DOHH2 (cell line): Measurements from ENCODE around the gene BBX.

Source experiments
- CTCF ChIP-seq: fragments of 200-600 bp; sonication (generic); IDR thresholded peaks from one replicate; pipeline ENCODE4 v1.5.1; 2014; ENCODE audit warnings: antibody characterized with exemption, mild to moderate bottlenecking, low read depth, low read length; ENCODE audit not compliant: poor library complexity, severe bottlenecking
- EZH2phosphoT487 ChIP-seq: fragments of 200-600 bp; sonication (generic); IDR thresholded peaks from 2 replicates; pipeline ENCODE4 v1.6.1; 2017; ENCODE audit warnings: borderline replicate concordance, mild to moderate bottlenecking, antibody characterized with exemption, low read length, moderate library complexity, mixed read lengths

GRCh38 chr3:107555359-107555758 lies 32.6 kb downstream of the BBX start:
- TF ChIP-seq CTCF (no peak), EZH2phosphoT487 (no peak)
